ENCODE data around the gene TMEM131L.

TMEM131L gene

DNA sequence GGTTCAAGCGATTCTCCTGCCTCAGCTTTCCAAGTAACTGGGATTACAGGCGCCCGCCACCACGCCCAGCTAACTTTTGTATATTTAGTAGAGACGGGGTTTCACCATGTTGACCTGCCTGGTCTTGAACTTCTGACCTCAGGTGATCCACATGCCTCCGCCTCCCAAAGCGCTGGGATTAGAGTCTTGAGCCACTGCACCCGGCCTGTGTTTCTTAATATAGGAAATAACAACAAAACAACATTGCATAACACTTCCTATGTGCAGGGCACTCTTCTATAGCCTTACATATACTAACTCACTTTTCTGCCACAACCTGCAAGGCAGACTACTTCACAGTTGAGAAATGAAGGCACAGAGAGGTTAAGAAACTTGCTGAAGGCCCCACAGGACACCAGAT, 12.8 kb upstream of the TMEM131L start:
- TF ChIP-seq CREB1 (IDR thresholded peaks at IDR 0.05; ENCODE audit: low read depth): no peak
- no peak for TF ChIP-seq EP300 (IDR thresholded peaks at IDR 0.05; ENCODE audit: borderline replicate concordance)
- no peak for TF ChIP-seq FOXM1 (IDR thresholded peaks at IDR 0.05; ENCODE audit: borderline replicate concordance, low read depth)
- no peak for TF ChIP-seq ZBTB7A (IDR thresholded peaks at IDR 0.05; ENCODE audit: low read depth)
- TF ChIP-seq, protein P1, sequence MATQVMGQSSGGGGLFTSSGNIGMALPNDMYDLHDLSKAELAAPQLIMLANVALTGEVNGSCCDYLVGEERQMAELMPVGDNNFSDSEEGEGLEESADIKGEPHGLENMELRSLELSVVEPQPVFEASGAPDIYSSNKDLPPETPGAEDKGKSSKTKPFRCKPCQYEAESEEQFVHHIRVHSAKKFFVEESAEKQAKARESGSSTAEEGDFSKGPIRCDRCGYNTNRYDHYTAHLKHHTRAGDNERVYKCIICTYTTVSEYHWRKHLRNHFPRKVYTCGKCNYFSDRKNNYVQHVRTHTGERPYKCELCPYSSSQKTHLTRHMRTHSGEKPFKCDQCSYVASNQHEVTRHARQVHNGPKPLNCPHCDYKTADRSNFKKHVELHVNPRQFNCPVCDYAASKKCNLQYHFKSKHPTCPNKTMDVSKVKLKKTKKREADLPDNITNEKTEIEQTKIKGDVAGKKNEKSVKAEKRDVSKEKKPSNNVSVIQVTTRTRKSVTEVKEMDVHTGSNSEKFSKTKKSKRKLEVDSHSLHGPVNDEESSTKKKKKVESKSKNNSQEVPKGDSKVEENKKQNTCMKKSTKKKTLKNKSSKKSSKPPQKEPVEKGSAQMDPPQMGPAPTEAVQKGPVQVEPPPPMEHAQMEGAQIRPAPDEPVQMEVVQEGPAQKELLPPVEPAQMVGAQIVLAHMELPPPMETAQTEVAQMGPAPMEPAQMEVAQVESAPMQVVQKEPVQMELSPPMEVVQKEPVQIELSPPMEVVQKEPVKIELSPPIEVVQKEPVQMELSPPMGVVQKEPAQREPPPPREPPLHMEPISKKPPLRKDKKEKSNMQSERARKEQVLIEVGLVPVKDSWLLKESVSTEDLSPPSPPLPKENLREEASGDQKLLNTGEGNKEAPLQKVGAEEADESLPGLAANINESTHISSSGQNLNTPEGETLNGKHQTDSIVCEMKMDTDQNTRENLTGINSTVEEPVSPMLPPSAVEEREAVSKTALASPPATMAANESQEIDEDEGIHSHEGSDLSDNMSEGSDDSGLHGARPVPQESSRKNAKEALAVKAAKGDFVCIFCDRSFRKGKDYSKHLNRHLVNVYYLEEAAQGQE (IDR thresholded peaks at IDR 0.05; ENCODE audit: low read depth): no peak

DNA sequence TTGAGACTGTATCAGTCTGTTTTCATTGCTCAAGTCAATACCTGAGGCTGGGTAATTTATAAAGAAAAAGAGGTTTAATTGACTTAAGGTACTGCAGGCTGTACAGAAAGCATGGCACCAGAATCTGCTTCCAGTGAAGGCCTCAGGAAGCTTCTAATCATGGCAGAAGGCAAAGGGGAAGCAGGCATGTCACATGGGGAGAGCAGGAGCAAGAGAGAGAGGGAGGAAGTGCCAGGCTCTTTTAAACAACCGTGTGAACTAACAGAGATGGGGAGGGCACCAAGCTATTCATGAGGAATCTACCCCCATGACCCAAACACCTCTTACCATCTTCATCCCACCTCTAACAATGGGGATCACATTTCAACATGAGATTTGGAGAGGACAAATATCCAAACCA, 7.2 kb upstream of the TMEM131L start:
- TF ChIP-seq TEAD4 (IDR thresholded peaks at IDR 0.05) (no peak), YY1 (IDR thresholded peaks at IDR 0.05; ENCODE audit: low read depth) (no peak), EP300 (IDR thresholded peaks at IDR 0.05; ENCODE audit: borderline replicate concordance) (no peak), RAD21 (IDR thresholded peaks at IDR 0.05; ENCODE audit: low read depth) (no peak), FOXM1 (IDR thresholded peaks at IDR 0.05; ENCODE audit: borderline replicate concordance, low read depth) (no peak), TCF12 (IDR thresholded peaks at IDR 0.05; ENCODE audit: low read depth) (no peak), ZBTB7A (IDR thresholded peaks at IDR 0.05; ENCODE audit: low read depth) (no peak), CREB1 (IDR thresholded peaks at IDR 0.05; ENCODE audit: low read depth) (no peak), TAF1 (IDR thresholded peaks at IDR 0.05; ENCODE audit: low read depth) (no peak)
- TF ChIP-seq, protein P2, sequence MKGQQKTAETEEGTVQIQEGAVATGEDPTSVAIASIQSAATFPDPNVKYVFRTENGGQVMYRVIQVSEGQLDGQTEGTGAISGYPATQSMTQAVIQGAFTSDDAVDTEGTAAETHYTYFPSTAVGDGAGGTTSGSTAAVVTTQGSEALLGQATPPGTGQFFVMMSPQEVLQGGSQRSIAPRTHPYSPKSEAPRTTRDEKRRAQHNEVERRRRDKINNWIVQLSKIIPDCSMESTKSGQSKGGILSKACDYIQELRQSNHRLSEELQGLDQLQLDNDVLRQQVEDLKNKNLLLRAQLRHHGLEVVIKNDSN (IDR thresholded peaks at IDR 0.05): no peak

DNA sequence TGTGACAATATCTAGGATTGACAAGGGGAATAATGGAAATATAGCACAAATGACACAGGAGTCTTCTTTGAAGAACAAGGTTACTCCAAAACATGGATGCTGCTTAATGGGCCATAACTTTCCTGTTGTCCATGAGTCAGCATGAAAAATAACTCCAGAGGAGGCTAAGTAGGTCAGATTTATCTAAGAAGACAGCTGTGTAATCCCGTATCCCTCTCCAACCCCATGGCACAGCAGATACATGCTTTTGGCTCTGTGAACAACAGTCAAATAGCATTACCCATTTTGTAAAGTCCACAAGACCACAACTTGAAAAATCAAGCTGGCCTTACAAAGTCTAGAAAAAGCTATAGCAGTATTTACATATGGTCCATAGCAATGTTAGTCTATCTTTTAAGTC, 2.1 kb upstream of the TMEM131L start:
- no peak for TF ChIP-seq NFIC (IDR thresholded peaks at IDR 0.05)
- no peak for TF ChIP-seq EP300 (IDR thresholded peaks at IDR 0.05; ENCODE audit: borderline replicate concordance)
- TF ChIP-seq, protein P3, sequence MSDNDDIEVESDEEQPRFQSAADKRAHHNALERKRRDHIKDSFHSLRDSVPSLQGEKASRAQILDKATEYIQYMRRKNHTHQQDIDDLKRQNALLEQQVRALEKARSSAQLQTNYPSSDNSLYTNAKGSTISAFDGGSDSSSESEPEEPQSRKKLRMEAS (IDR thresholded peaks at IDR 0.05): no peak
- no peak for TF ChIP-seq YY1 (IDR thresholded peaks at IDR 0.05; ENCODE audit: low read depth)
- TF ChIP-seq RAD21 (IDR thresholded peaks at IDR 0.05; ENCODE audit: low read depth): no peak
- no peak for TF ChIP-seq CREB1 (IDR thresholded peaks at IDR 0.05; ENCODE audit: low read depth)
- no peak for TF ChIP-seq FOXM1 (IDR thresholded peaks at IDR 0.05; ENCODE audit: borderline replicate concordance, low read depth)

DNA sequence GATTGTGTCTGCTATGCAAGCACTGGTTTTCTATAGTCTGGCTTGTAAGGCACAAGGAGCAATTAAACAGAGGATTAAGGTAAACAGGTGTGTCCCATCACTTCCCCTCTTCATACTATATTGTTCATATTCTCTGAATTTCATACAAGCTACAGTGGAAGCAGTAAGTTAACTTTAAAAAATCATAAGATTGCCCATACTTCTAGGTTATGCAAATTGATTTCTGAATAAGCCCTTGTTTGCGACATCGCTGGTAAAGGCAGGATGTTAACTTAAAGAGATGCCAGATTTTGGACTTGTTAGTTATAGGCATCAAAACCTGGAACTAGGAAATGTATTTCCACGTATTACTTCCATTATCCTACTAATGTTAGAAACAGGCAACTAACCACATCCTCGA, 1.0 kb upstream of the TMEM131L start:
- TF ChIP-seq FOXM1 (IDR thresholded peaks at IDR 0.05; ENCODE audit: borderline replicate concordance, low read depth) (no peak), CEBPB (IDR thresholded peaks at IDR 0.05) (no peak), ZBTB7A (IDR thresholded peaks at IDR 0.05; ENCODE audit: low read depth) (no peak), YY1 (IDR thresholded peaks at IDR 0.05; ENCODE audit: low read depth) (no peak), TCF12 (IDR thresholded peaks at IDR 0.05; ENCODE audit: low read depth) (no peak), CREB1 (IDR thresholded peaks at IDR 0.05; ENCODE audit: low read depth) (no peak), TAF1 (IDR thresholded peaks at IDR 0.05; ENCODE audit: low read depth) (no peak)
- TF ChIP-seq, protein P3 (IDR thresholded peaks at IDR 0.05): no peak
- TF ChIP-seq, protein P2 (IDR thresholded peaks at IDR 0.05): no peak
- TF ChIP-seq, protein P1 (IDR thresholded peaks at IDR 0.05; ENCODE audit: low read depth): no peak

DNA sequence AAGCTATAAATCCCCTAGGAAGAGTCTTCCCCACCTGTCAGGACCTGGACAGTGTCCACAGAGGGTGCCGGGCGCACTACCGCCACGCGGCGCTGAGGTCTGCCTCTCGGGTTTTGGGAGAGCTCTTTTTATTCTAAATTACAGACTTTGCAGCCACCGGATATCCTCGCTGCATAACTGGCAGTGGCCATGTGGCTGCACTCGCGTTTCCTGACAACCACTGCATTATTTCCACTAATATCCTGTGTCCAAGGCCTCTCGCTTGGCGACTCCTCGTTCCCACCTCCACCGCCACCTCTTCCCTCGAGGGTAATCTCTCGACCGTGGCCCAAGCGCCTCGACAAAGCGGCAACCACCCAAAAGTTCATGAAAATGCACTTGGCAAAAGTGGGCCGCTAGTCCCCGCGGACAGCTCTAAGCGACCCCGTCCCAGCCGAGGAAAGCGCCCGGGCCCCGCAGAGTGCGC, 512 bp upstream of the TMEM131L start:
- TF ChIP-seq YY1 (IDR thresholded peaks at IDR 0.05; ENCODE audit: low read depth): no peak
- no peak for TF ChIP-seq TCF12 (IDR thresholded peaks at IDR 0.05; ENCODE audit: low read depth)
- TF ChIP-seq, protein P2 (IDR thresholded peaks at IDR 0.05): no peak
- no peak; the same call in 1 of the 2 replicates for TF ChIP-seq NFIC (IDR thresholded peaks at IDR 0.05)
- TF ChIP-seq TAF1 (IDR thresholded peaks at IDR 0.05; ENCODE audit: low read depth): no peak; the same call in 1 of the 2 replicates
- TF ChIP-seq CREB1 (IDR thresholded peaks at IDR 0.05; ENCODE audit: low read depth): no peak
- no peak for TF ChIP-seq FOXM1 (IDR thresholded peaks at IDR 0.05; ENCODE audit: borderline replicate concordance, low read depth)
- TF ChIP-seq, protein P1 (IDR thresholded peaks at IDR 0.05; ENCODE audit: low read depth): peak; percentile 59; the same call in 1 of the 2 replicates
- no peak for TF ChIP-seq ZBTB7A (IDR thresholded peaks at IDR 0.05; ENCODE audit: low read depth)
- TF ChIP-seq TEAD4 (IDR thresholded peaks at IDR 0.05): no peak; the same call in 1 of the 2 replicates
- no peak for TF ChIP-seq EP300 (IDR thresholded peaks at IDR 0.05; ENCODE audit: borderline replicate concordance)
- peak; percentile 25; the same call in 1 of the 2 replicates for TF ChIP-seq RAD21 (IDR thresholded peaks at IDR 0.05; ENCODE audit: low read depth)
- TF ChIP-seq, protein P3 (IDR thresholded peaks at IDR 0.05): peak; percentile 58
- no peak for TF ChIP-seq CEBPB (IDR thresholded peaks at IDR 0.05)
- no peak for TF ChIP-seq EGR1 (IDR thresholded peaks at IDR 0.05)

Data from Ishikawa (cell line).